Measurements from ENCODE around the gene TAB2.
"Not testable (repeated sequence)": the region's sequence is repeated elsewhere in the genome, so short reads cannot be mapped to it uniquely, and the experiment has no call there.

The TAB2 gene

DNA sequence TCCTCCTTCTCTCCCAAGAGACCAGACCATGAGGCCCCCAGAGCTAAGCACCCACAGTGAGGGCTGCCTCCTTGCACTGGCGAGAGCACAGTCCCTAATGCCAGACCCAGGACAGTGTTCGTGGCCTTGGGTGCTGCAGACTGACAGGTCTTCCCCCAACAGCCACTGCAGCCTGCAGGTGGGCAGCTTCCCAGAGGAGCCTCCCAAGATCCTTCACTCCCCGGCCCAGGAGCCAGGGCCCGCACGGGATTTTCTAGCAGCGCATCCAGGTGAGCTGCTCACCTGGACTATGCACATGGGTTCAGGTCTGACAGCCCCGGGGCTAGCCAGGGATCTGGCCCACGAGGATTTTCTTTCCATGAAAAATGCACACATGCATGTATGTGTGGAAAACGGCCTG, 124.2 kb downstream of the TAB2 start:
- no peak overlapping the region for H3K4me3 ChIP-seq (ENCODE audit: low read depth, low read length)
- no peak for DNase-seq (ENCODE audit: low read depth, low spot score)
- TF ChIP-seq, protein P1, sequence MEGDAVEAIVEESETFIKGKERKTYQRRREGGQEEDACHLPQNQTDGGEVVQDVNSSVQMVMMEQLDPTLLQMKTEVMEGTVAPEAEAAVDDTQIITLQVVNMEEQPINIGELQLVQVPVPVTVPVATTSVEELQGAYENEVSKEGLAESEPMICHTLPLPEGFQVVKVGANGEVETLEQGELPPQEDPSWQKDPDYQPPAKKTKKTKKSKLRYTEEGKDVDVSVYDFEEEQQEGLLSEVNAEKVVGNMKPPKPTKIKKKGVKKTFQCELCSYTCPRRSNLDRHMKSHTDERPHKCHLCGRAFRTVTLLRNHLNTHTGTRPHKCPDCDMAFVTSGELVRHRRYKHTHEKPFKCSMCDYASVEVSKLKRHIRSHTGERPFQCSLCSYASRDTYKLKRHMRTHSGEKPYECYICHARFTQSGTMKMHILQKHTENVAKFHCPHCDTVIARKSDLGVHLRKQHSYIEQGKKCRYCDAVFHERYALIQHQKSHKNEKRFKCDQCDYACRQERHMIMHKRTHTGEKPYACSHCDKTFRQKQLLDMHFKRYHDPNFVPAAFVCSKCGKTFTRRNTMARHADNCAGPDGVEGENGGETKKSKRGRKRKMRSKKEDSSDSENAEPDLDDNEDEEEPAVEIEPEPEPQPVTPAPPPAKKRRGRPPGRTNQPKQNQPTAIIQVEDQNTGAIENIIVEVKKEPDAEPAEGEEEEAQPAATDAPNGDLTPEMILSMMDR (IDR thresholded peaks at IDR 0.05; ENCODE audit: low read depth, low read length): no peak
- in situ Hi-C loops (cut with HindIII; ENCODE audit: low sequenced_read_pairs): loop anchor here (25.0 kb wide), 1 partner anchor 354 kb away; no protein-coding TSS in a partner anchor

DNA sequence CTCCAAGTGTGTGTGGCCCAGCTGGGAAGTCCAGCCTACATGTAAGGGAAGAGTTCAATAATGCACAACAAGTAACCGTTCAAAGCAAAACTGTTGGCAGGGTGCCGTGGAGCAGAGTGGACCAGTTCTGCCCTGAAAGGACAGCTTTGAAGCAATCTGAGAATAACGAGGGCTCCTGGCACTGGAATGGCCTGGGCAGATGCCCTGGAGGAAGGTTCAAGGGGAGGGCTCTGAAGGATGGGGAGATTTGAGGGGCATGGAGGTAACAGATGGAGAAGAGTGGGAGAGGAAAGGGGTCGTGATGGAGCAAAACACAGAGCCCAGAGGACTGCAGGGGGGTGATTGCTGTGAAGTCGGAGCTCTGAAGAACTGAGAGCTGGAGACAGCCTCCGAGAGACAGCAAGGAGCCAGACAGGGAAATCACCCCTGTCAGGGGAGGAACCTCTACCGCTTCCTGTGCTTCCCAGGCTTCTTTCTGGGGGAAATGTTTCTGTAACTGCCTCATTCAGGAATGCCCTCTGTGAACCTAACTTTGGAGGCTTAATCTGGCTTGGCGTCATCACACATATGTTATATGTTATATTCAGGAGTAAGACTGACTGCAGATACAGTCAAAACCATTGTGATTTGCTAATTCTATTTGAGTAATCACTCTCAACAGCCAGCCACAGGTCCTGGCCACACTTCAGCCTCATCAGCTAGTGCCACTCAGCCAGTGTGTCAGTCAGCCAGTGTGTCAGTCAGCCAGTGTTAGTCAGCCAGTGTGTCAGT, 126.1 kb downstream of the TAB2 start:
- H3K4me3 ChIP-seq (ENCODE audit: low read depth, low read length): no peak overlapping the region
- peak; percentile 41 for DNase-seq (ENCODE audit: low read depth, low spot score)
- in situ Hi-C loops (cut with HindIII; ENCODE audit: low sequenced_read_pairs): loop anchor here (25.0 kb wide), 1 partner anchor 356 kb away; no protein-coding TSS in a partner anchor
- TF ChIP-seq, protein P1 (IDR thresholded peaks at IDR 0.05; ENCODE audit: low read depth, low read length): no peak

DNA sequence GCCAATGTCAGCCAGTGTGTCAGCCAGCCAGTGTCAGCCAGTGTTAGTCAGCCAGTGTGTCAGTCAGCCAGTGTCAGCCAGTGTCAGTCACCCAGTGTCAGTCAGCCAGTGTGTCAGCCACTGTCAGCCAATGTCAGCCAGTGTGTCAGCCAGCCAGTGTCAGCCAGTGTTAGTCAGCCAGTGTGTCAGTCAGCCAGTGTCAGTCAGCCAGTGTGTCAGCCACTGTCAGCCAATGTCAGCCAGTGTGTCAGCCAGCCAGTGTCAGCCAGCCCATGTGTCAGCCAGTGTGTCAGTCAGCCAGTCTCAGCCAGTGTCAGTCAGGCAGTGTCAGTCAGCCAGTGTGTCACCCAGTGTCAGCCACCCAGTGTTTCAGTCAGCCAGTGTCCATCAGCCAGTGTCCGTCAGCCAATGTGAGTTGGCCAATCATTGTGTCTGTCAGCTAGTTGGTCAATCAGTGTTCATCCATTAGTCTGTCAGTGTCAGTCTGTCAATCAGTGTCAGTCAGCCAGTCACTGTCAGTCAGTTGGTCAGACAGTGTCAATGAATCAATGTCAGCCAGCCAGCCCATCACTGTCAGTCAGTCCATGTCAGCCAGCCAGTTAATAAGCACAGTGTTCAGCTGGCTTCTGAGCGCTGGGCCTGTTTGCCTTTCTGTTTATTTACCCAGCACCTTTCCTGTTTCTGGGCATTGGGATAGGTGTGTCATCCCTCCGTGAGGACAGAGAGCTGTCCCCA, 127.0 kb downstream of the TAB2 start:
- not testable (repeated sequence) for DNase-seq (ENCODE audit: low read depth, low spot score)
- in situ Hi-C loops (cut with HindIII; ENCODE audit: low sequenced_read_pairs): loop anchor here (25.0 kb wide), 1 partner anchor 357 kb away; no protein-coding TSS in a partner anchor

DNA sequence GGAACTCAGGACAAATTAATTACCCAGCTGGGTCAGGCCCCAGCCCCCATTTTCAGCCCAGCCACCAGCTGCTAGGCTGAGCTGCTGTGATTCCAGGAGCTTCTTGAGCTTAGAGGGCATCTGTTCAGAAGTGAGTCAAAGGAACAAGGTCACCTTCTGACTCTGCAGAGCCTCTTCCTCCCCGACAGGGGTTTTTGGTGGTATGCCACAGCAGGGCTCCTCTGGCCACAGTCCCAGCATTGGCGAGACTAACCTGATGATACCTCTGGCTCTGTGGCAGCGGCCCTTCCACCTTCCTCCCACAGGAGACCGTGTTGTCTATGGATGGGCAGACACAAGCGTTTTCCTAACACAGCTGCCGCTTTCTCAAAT, 127.6 kb downstream of the TAB2 start:
- in situ Hi-C loops (cut with HindIII; ENCODE audit: low sequenced_read_pairs): loop anchor here (25.0 kb wide), 1 partner anchor 358 kb away; no protein-coding TSS in a partner anchor
- no peak overlapping the region for H3K4me3 ChIP-seq (ENCODE audit: low read depth, low read length)
- TF ChIP-seq, protein P1 (IDR thresholded peaks at IDR 0.05; ENCODE audit: low read depth, low read length): no peak
- no peak for DNase-seq (ENCODE audit: low read depth, low spot score)

More for the DNA sequence above, 127.0 kb downstream of the TAB2 start:
- not testable (repeated sequence) for H3K4me3 ChIP-seq (ENCODE audit: low read depth, low read length)

DNA sequence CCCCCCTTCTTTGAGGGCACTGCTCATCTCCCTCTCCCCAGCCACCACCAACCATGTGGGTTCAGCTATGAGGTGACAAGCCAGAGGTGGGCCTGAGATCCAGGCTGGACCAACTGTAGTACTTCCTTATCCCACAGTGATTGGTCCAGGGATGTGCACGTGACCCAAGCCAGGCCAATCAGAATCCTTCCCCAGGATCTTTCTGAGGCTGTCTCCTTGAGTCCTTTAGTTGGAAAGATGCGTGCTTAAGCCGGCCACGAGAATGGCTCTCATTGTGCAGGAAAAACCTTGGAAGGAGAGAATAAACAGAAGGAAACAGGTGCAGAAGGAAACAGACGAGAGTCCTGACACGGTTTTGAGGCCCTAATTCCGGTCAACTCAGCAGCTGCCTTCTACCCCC, 128.1 kb downstream of the TAB2 start:
- in situ Hi-C loops (cut with HindIII; ENCODE audit: low sequenced_read_pairs): loop anchor here (25.0 kb wide), 1 partner anchor 358 kb away; no protein-coding TSS in a partner anchor
- H3K4me3 ChIP-seq (ENCODE audit: low read depth, low read length): no peak overlapping the region
- DNase-seq (ENCODE audit: low read depth, low spot score): no peak
- TF ChIP-seq, protein P1 (IDR thresholded peaks at IDR 0.05; ENCODE audit: low read depth, low read length): no peak

DNA sequence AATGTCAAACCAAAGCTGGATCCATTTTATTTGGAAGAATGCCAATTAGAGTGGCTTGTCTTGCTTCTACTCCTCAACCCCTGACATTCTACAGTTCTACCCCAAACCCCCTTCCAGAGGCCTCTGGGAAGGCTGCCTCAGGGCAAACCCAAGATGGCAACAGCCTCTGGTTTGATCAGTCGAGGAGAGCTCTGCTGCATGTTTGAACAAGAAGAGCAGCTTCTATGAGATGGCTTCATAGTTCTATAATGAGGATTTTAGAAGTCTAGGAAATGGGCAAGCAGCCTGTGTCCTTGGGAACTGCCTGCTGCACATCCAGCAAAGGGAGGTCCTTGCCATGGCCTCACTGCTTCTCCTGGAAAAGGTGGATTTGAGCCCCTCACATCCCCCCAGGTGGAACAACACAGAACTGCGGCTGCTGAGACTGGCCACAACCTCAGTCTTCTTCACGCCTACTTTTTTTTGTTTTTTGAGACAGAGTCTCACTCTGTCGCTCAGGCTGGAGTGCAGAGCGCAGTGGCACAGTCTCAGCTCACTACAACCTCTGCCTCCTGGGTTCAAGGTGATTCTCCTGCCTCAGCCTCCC, 129.4 kb downstream of the TAB2 start:
- in situ Hi-C loops (cut with HindIII; ENCODE audit: low sequenced_read_pairs): loop anchor here (25.0 kb wide), 1 partner anchor 360 kb away; no protein-coding TSS in a partner anchor
- no peak for DNase-seq (ENCODE audit: low read depth, low spot score)
- no peak overlapping the region for H3K4me3 ChIP-seq (ENCODE audit: low read depth, low read length)
- TF ChIP-seq, protein P1 (IDR thresholded peaks at IDR 0.05; ENCODE audit: low read depth, low read length): peak; percentile 6

Measured in astrocyte of the spinal cord (primary cell).